Esophagus muscularis mucosa (tissue), 4 donors: Measurements from ENCODE around the gene ZNF750.

ENCODE experiments used
- EP300 ChIP-seq: sonication (generic); formaldehyde crosslinking; IDR thresholded peaks from one replicate; pipeline ENCODE4 v1.6.1; 2017; ENCODE audit warnings: antibody characterized with exemption
- POLR2A ChIP-seq: fragments of 450-650 bp; IDR thresholded peaks from one replicate; pipeline ENCODE4 v1.6.1; 2017; ENCODE audit warnings: antibody characterized with exemption, moderate library complexity, mild to moderate bottlenecking, low read depth
- POLR2AphosphoS5 ChIP-seq, 2 donors: sonication (generic); formaldehyde crosslinking; IDR thresholded peaks; one replicate each; pipeline ENCODE4 v1.6.1; 2017; ENCODE audit warnings: antibody characterized with exemption in 2 of 2
- TF ChIP-seq, protein P1 (sequence below), 3 experiments: fragments of 200-600 bp in 2 of 3; fragments of 450-650 bp in 1 of 3; sonication (generic) in 2 of 3; IDR thresholded peaks; one replicate each; pipeline ENCODE4 v1.5.1; 2017 to 2019; ENCODE audit warnings: antibody characterized with exemption in 3 of 3, mild to moderate bottlenecking in 2 of 3, moderate library complexity in 1 of 3

DNA sequence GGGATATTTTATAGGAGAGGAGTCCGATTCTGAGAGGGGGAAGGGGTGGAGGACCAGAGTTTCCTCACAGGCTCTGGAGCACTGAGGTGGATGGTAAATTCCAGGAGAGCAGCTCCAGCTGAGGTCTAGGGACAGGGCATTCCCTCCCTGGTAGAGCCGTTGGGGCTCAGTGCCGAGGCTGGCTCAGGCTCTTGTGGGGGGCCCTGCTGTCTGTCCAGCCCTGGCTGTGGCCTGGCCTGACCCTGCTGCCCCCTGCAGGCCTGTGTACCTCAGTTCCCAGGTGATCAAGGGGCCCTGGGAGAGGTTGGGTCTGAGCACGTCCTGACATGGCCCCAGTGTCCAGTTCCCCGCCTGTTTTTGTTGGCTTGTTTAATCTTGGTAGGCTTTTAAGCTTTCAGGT is 16.8 kb downstream of the ZNF750 start:
- TF ChIP-seq, protein P1, sequence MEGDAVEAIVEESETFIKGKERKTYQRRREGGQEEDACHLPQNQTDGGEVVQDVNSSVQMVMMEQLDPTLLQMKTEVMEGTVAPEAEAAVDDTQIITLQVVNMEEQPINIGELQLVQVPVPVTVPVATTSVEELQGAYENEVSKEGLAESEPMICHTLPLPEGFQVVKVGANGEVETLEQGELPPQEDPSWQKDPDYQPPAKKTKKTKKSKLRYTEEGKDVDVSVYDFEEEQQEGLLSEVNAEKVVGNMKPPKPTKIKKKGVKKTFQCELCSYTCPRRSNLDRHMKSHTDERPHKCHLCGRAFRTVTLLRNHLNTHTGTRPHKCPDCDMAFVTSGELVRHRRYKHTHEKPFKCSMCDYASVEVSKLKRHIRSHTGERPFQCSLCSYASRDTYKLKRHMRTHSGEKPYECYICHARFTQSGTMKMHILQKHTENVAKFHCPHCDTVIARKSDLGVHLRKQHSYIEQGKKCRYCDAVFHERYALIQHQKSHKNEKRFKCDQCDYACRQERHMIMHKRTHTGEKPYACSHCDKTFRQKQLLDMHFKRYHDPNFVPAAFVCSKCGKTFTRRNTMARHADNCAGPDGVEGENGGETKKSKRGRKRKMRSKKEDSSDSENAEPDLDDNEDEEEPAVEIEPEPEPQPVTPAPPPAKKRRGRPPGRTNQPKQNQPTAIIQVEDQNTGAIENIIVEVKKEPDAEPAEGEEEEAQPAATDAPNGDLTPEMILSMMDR (IDR thresholded peaks at IDR 0.05): no peak
- no peak for TF ChIP-seq POLR2AphosphoS5 (IDR thresholded peaks at IDR 0.05)
- TF ChIP-seq EP300: no peak
- no peak for TF ChIP-seq POLR2A
